ENCODE measurements around the gene SPOP.

GRCh38 chr17:49595980-49596379 lies 81.9 kb downstream of the SPOP start:
- TF ChIP-seq CTCF (IDR thresholded peaks at IDR 0.05; ENCODE audit: insufficient read depth, low read length, poor library complexity, severe bottlenecking), result no peak
- TF ChIP-seq EZH2phosphoT487 (conservative IDR thresholded peaks at IDR 0.05; ENCODE audit: low read length), result no peak

All from SU-DHL-6 (cell line).